ENCODE results near the gene NDFIP2. TPM values are rescaled to one million over a fixed set of nuclear protein-coding genes. Genes with fewer than 3 reads are reported as not detected.

The NDFIP2 gene
- total and polyA plus RNA-seq, 2 donors (not counting 1 experiment from before 2014, with no cell fraction given): 0.12 to 1.0 TPM

DNA sequence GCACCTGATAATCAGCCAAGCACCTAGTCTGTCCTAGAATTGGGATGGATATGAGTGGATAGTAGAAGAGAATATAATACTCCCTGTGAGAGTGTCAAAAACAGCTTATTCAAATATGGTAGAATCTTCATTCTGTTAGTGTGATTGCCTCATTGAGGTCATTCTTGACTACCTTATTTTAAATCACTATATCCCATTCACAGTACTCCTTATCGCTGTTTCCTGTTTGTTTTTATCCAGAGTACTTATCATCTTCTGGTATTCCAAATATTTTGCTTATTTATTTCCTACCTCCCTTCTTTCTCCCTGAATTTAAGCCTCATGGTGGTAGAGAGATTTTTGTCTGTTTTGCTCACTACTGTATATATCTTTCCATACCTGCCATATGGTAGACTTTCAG is 9.9 kb downstream of the NDFIP2 start:
- no peak for DNase-seq
- no peak overlapping the region for H3K4me3 Mint-ChIP-seq
- Histone ChIP-seq H3K9ac (ENCODE audit: low read length) (no peak overlapping the region), H3K9me3 (ENCODE audit: control extremely low read depth in 1 of 3, control insufficient read depth in 2 of 3, insufficient read depth in 1 of 3, low read length in 2 of 3) (peaks cover 0 to 1% (median 0%) of the 10 kb centered on the region in 3 donors), H3K36me3 (replicated peaks in 1 of 2; ENCODE audit: control extremely low read depth in 1 of 2, control insufficient read depth in 1 of 2, extremely low read depth in 1 of 2, insufficient read depth in 2 of 2, low read length in 1 of 2) (no peaks in the 10 kb centered on the region), H3K79me2 (ENCODE audit: control insufficient read depth, insufficient read depth, low read length) (no peaks in the 10 kb centered on the region), H3K27me3 (replicated peaks in 1 of 4; ENCODE audit: control extremely low read depth in 1 of 4, control insufficient read depth in 3 of 4, insufficient read depth in 4 of 4, low read length in 3 of 4) (peaks cover 0 to 10% (median 0%) of the 10 kb centered on the region in 4 experiments), H3K27ac (ENCODE audit: low read length in 2 of 2) (no peak overlapping the region), H3K4me2 (replicated peaks; ENCODE audit: low read depth, low read length, poor library complexity, severe bottlenecking) (no peak overlapping the region), H2AFZ (ENCODE audit: insufficient read depth, low read depth, low read length, poor library complexity, severe bottlenecking) (no peak overlapping the region), H3K4me3 (ENCODE audit: control extremely low read depth in 1 of 5, extremely low read depth in 1 of 5, insufficient read depth in 1 of 5, low read depth in 2 of 5, low read length in 4 of 5) (no peak overlapping the region), H3K4me1 (ENCODE audit: control insufficient read depth in 2 of 2, insufficient read depth in 2 of 2, low read length in 2 of 2) (no peaks in the 10 kb centered on the region), H4K20me1 (ENCODE audit: control insufficient read depth, insufficient read depth, low read length, poor library complexity, severe bottlenecking) (no peaks in the 10 kb centered on the region)
- TF ChIP-seq, protein P1, sequence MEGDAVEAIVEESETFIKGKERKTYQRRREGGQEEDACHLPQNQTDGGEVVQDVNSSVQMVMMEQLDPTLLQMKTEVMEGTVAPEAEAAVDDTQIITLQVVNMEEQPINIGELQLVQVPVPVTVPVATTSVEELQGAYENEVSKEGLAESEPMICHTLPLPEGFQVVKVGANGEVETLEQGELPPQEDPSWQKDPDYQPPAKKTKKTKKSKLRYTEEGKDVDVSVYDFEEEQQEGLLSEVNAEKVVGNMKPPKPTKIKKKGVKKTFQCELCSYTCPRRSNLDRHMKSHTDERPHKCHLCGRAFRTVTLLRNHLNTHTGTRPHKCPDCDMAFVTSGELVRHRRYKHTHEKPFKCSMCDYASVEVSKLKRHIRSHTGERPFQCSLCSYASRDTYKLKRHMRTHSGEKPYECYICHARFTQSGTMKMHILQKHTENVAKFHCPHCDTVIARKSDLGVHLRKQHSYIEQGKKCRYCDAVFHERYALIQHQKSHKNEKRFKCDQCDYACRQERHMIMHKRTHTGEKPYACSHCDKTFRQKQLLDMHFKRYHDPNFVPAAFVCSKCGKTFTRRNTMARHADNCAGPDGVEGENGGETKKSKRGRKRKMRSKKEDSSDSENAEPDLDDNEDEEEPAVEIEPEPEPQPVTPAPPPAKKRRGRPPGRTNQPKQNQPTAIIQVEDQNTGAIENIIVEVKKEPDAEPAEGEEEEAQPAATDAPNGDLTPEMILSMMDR (IDR thresholded peaks at IDR 0.05): no peak
- TF ChIP-seq EZH2 (IDR thresholded peaks at IDR 0.05; ENCODE audit: borderline replicate concordance, insufficient read depth, low read depth, low read length, poor library complexity, severe bottlenecking): no peak
- no peaks in the 10 kb centered on the region for H3K4me1 Mint-ChIP-seq
- POLR2A ChIA-PET: no interaction called here
- WGBS (ENCODE audit: insufficient coverage): no CpG with 5 or more reads among the region's 1 CpG
- H3K27me3 Mint-ChIP-seq: peaks cover 16% of the 10 kb centered on the region
- CTCF ChIA-PET: no interaction called here
- no peaks in the 10 kb centered on the region for H3K9me3 Mint-ChIP-seq (ENCODE audit: insufficient read depth)
- no peak for ATAC-seq (ENCODE audit: low read depth)
- intact Hi-C loops (cut with micrococcal nuclease): no loop called here
- H3K27ac Mint-ChIP-seq: no peak overlapping the region

DNA sequence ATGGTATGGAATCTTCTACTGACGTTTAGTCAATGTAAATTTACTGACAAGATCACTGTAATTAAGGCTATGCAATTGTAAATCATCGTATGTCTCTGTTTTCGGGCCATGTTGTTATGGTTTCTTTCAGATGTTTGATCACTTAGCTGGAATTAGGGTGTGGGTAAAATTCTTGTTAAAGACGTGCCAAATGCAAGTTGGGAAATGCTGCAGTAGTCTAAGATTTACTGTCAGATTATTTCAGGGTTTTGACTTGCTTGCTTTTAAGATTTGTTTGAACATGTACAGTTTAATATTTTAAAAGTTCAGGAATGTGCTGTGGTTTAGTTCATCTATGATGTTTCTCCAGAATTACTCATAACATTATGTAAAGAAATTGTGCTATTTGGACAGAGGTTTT is 10.8 kb downstream of the NDFIP2 start:
- ATAC-seq (ENCODE audit: low read depth) (no peak), DNase-seq (no peak)
- no peak overlapping the region for H3K27ac ChIP-seq (ENCODE audit: low read length in 2 of 2)
- ChIA-PET CTCF (interaction anchor here (0.8 kb wide), 1 partner anchor 68 kb away, joined by 3 read pairs; no protein-coding TSS in a partner anchor), POLR2A (no interaction called here)
- H3K9ac ChIP-seq (ENCODE audit: low read length): no peak overlapping the region
- Mint-ChIP-seq H3K4me1 (no peaks in the 10 kb centered on the region), H3K9me3 (ENCODE audit: insufficient read depth) (no peaks in the 10 kb centered on the region), H3K27ac (no peak overlapping the region), H3K27me3 (peaks cover 10% of the 10 kb centered on the region), H3K4me3 (no peak overlapping the region)
- no peak overlapping the region for H3K4me3 ChIP-seq (ENCODE audit: control extremely low read depth in 1 of 5, extremely low read depth in 1 of 5, insufficient read depth in 1 of 5, low read depth in 2 of 5, low read length in 4 of 5)
- H3K36me3 ChIP-seq (replicated peaks in 1 of 2; ENCODE audit: control extremely low read depth in 1 of 2, control insufficient read depth in 1 of 2, extremely low read depth in 1 of 2, insufficient read depth in 2 of 2, low read length in 1 of 2): no peaks in the 10 kb centered on the region
- no peaks in the 10 kb centered on the region for H3K9me3 ChIP-seq (ENCODE audit: control extremely low read depth in 1 of 3, control insufficient read depth in 2 of 3, insufficient read depth in 1 of 3, low read length in 2 of 3)
- no peak overlapping the region for H3K4me2 ChIP-seq (replicated peaks; ENCODE audit: low read depth, low read length, poor library complexity, severe bottlenecking)
- TF ChIP-seq, protein P1 (IDR thresholded peaks at IDR 0.05): no peak
- no peak overlapping the region for H2AFZ ChIP-seq (ENCODE audit: insufficient read depth, low read depth, low read length, poor library complexity, severe bottlenecking)
- H3K79me2 ChIP-seq (ENCODE audit: control insufficient read depth, insufficient read depth, low read length): no peaks in the 10 kb centered on the region
- peaks cover 0 to 4% (median 0%) of the 10 kb centered on the region in 4 experiments for H3K27me3 ChIP-seq (replicated peaks in 1 of 4; ENCODE audit: control extremely low read depth in 1 of 4, control insufficient read depth in 3 of 4, insufficient read depth in 4 of 4, low read length in 3 of 4)
- H4K20me1 ChIP-seq (ENCODE audit: control insufficient read depth, insufficient read depth, low read length, poor library complexity, severe bottlenecking): no peaks in the 10 kb centered on the region
- intact Hi-C loops (cut with micrococcal nuclease): no loop called here
- no peaks in the 10 kb centered on the region for H3K4me1 ChIP-seq (ENCODE audit: control insufficient read depth in 2 of 2, insufficient read depth in 2 of 2, low read length in 2 of 2)
- WGBS (ENCODE audit: insufficient coverage): 97% methylated on average over 4 of the region's 4 CpGs
